ENCODE results near the gene PEX3. TPM values are rescaled to one million over a fixed set of nuclear protein-coding genes. Genes with fewer than 3 reads are reported as not detected.

Gene PEX3, protein sequence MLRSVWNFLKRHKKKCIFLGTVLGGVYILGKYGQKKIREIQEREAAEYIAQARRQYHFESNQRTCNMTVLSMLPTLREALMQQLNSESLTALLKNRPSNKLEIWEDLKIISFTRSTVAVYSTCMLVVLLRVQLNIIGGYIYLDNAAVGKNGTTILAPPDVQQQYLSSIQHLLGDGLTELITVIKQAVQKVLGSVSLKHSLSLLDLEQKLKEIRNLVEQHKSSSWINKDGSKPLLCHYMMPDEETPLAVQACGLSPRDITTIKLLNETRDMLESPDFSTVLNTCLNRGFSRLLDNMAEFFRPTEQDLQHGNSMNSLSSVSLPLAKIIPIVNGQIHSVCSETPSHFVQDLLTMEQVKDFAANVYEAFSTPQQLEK
- total RNA-seq (ENCODE audit: unreplicated experiment), result 16.3 TPM
- long read RNA-seq, transcript PEX3-201 (12 exons, 1,969 nt), result major isoform, 9 of 11 reads
- long read RNA-seq, partial matches to known transcripts, result 1 of 11 reads
- long read RNA-seq, other reads (novel, unspliced or antisense), result 1 of 11 reads

DNA sequence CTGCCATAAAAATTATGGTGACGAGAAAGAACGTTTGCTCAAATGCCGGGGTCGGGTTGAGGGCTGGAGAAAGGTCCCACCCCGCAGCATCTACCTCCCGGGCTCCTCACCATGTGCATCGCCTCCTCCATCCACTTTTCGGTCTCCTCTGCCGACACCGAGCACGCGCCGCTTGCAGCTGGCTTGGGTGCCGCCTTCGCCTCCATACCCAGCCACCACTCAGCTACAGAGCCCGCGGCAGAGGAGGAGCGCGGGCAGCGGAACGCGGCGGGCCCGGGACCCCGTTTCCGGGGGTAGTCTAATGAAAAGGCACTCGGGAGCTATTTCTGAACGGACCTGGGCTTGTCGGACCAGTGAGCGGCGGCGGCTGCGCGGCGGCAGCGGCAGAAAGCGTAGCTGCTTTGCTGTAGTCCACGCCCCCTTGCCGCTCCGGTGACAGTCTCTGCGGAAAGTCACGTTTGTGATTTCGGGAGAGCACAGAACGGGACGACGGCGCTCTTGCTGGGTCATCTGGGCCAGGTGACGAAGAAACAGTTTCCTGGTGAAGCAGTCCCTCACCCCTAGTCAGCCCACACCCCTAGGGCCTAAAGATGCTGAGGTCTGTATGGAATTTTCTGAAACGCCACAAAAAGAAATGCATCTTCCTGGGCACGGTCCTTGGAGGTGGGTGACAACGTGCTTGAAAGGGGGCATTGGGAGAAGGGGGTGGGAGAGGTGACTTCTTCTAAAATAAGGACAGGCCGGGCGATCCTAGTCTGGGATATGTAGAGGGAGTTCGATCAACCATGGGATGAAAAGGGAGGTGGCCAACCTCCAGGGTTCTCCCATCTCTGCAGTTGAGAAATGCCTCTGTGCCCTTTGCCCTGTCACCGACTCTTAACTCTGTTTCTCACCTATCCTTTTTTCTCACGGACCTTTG is at the start of gene PEX3, which contains the start of gene ADAT2:
TSS of gene PEX3 (plus strand) at position 353 of the 919 bp plus-strand sequence. CDS start at position 591, 238 bp downstream.
TSS of gene ADAT2 (minus strand) at position 243 of the 919 bp plus-strand sequence. CDS start at position 206, 37 bp downstream.
- TF ChIP-seq, protein P1, sequence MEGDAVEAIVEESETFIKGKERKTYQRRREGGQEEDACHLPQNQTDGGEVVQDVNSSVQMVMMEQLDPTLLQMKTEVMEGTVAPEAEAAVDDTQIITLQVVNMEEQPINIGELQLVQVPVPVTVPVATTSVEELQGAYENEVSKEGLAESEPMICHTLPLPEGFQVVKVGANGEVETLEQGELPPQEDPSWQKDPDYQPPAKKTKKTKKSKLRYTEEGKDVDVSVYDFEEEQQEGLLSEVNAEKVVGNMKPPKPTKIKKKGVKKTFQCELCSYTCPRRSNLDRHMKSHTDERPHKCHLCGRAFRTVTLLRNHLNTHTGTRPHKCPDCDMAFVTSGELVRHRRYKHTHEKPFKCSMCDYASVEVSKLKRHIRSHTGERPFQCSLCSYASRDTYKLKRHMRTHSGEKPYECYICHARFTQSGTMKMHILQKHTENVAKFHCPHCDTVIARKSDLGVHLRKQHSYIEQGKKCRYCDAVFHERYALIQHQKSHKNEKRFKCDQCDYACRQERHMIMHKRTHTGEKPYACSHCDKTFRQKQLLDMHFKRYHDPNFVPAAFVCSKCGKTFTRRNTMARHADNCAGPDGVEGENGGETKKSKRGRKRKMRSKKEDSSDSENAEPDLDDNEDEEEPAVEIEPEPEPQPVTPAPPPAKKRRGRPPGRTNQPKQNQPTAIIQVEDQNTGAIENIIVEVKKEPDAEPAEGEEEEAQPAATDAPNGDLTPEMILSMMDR (IDR thresholded peaks at IDR 0.05; ENCODE audit: unreplicated experiment), result no peak
- H3K9me3 Mint-ChIP-seq (ENCODE audit: unreplicated experiment), result no peaks in the 10 kb centered on the region
- peak; percentile 93 for DNase-seq (ENCODE audit: low spot score)

DNA sequence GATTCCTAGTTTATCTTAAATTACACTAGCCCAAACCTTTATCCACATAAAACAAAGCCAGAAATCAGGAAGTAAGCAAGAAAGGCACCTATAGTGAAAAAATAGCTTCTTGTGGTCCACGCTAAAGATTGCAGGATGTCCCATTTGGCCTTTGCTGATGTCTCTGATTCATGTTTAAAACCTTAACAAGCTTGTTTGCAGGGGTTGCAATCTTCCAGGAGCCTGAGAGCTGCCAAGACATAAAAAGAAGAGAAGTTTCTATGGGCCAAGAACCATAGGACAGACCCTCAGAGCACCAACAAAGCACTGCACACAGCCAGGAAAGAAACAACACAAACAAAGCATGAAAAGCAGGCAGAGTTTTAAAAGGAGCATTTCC is 49.5 kb upstream of the PEX3 start:
- H3K9me3 Mint-ChIP-seq (ENCODE audit: unreplicated experiment), result no peaks in the 10 kb centered on the region
- TF ChIP-seq, protein P1 (IDR thresholded peaks at IDR 0.05; ENCODE audit: unreplicated experiment), result no peak
- H3K36me3 Mint-ChIP-seq (ENCODE audit: low read depth, unreplicated experiment), result no peaks in the 10 kb centered on the region

More for the DNA sequence above, at the start of gene PEX3, which contains the start of gene ADAT2:
- H3K27me3 Mint-ChIP-seq (ENCODE audit: unreplicated experiment), result no peaks in the 10 kb centered on the region
- H3K27ac Mint-ChIP-seq (ENCODE audit: unreplicated experiment), result peak within 1 kb of the TSS; percentile 81
- H3K36me3 Mint-ChIP-seq (ENCODE audit: low read depth, unreplicated experiment), result no peaks in the 10 kb centered on the region
- peaks cover 8% of the 10 kb centered on the region for H3K4me1 Mint-ChIP-seq (ENCODE audit: unreplicated experiment)
- H3K4me3 Mint-ChIP-seq (ENCODE audit: unreplicated experiment), result peak within 1 kb of the TSS; percentile 97

DNA sequence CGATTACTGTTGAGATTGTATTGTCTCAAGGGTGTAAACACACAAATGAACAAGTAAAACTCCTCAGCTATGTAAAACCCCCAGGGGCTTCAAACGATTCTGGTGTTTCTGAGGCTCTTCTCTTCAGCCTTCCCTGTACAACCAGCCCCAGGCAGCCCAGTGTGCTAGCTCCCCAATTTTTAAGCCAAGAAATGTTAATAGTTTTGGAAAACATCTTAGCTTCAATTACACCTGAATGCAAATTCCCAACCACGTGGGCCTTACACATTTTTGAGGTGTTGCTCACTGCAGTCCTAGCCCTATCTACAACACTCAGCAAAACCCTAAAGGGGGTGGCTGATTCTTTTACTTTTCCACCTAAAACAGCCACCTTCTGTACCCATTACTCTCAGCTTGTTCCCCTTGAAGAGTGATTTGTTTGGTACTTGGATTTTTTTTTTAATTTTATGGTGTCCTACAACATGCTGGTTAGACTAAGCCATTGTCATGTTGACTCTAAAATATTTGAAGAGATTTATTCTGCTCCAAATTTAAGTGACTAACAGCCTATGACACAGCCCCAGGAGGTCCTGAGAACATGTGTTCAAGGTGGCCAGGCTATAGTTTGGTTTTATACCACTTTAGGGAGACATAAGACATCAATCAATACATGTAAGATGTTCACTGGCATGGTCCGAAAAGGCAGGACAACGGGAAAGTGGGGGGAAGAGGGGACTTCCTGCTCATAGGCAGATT is 48.8 kb upstream of the PEX3 start:
- DNase-seq (ENCODE audit: low spot score), result no peak
- H3K4me3 Mint-ChIP-seq (ENCODE audit: unreplicated experiment), result no peak overlapping the region
- TF ChIP-seq, protein P1 (IDR thresholded peaks at IDR 0.05; ENCODE audit: unreplicated experiment), result no peak
- no peaks in the 10 kb centered on the region for H3K36me3 Mint-ChIP-seq (ENCODE audit: low read depth, unreplicated experiment)
- no peaks in the 10 kb centered on the region for H3K9me3 Mint-ChIP-seq (ENCODE audit: unreplicated experiment)
- H3K27me3 Mint-ChIP-seq (ENCODE audit: unreplicated experiment), result peaks cover 1% of the 10 kb centered on the region
- peaks cover 8% of the 10 kb centered on the region for H3K4me1 Mint-ChIP-seq (ENCODE audit: unreplicated experiment)
- no peak overlapping the region for H3K27ac Mint-ChIP-seq (ENCODE audit: unreplicated experiment)

More for the DNA sequence above, 49.5 kb upstream of the PEX3 start:
- peaks cover 10% of the 10 kb centered on the region for H3K4me1 Mint-ChIP-seq (ENCODE audit: unreplicated experiment)
- peaks cover 1% of the 10 kb centered on the region for H3K27me3 Mint-ChIP-seq (ENCODE audit: unreplicated experiment)
- DNase-seq (ENCODE audit: low spot score), result no peak
- no peak overlapping the region for H3K4me3 Mint-ChIP-seq (ENCODE audit: unreplicated experiment)
- H3K27ac Mint-ChIP-seq (ENCODE audit: unreplicated experiment), result no peak overlapping the region

DNA sequence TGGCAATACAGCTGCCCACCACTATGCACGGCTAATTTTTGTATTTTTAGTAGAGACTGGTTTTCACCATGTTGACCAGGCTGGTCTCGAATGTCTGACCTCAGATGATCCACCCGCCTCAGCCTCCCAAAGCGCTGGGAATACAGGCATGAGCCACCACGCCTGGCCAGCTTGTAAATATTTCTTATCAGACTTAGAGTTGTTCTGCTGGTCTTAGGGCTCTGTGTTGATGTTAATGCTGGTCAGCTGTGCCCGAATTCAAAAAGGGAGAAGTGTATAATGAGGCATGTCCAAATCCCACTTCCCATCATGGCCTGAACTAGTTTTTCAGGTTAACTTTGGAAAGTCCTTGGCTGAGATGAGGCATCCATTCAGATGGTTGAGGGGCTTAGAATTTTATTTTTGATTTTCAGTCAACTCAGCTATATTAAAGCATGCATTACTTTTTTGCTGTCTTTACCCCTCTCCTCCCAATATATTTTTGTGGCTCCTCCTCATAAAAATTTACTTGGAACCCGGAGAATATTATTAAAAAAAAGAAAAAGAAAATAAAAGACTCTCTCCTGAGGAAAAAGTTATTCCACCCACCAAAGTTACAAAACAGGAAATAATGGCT is 47.8 kb upstream of the PEX3 start:
- peaks cover 7% of the 10 kb centered on the region for H3K4me1 Mint-ChIP-seq (ENCODE audit: unreplicated experiment)
- TF ChIP-seq, protein P1 (IDR thresholded peaks at IDR 0.05; ENCODE audit: unreplicated experiment), result no peak
- no peak overlapping the region for H3K4me3 Mint-ChIP-seq (ENCODE audit: unreplicated experiment)
- DNase-seq (ENCODE audit: low spot score), result no peak
- H3K36me3 Mint-ChIP-seq (ENCODE audit: low read depth, unreplicated experiment), result no peaks in the 10 kb centered on the region
- H3K27ac Mint-ChIP-seq (ENCODE audit: unreplicated experiment), result no peak overlapping the region
- H3K27me3 Mint-ChIP-seq (ENCODE audit: unreplicated experiment), result peaks cover 1% of the 10 kb centered on the region
- H3K9me3 Mint-ChIP-seq (ENCODE audit: unreplicated experiment), result no peaks in the 10 kb centered on the region
